ENCODE data around the gene MYMX.

MYMX gene

GRCh38 chr6:44219815-44220784, 3.4 kb downstream of the MYMX start:
- Histone ChIP-seq H4K8ac (ENCODE audit: low read depth, low read length) (no peak overlapping the region), H3K27me3 (ENCODE audit: control insufficient read depth in 3 of 3, insufficient read depth in 3 of 3, low read depth in 1 of 3, low read length in 3 of 3) (no peaks in the 10 kb centered on the region), H3K23ac (ENCODE audit: low read depth, low read length, poor library complexity) (no peak overlapping the region), H3K14ac (ENCODE audit: low read length) (no peak overlapping the region), H3K27ac (replicated peaks; ENCODE audit: low read length) (peak overlapping the region; percentile 90), H3K4me2 (ENCODE audit: insufficient read depth, low read length, poor library complexity, severe bottlenecking) (peak overlapping the region; percentile 47), H2BK120ac (ENCODE audit: low read depth, low read length) (no peak overlapping the region), H2BK15ac (ENCODE audit: low read length) (no peak overlapping the region), H3K79me1 (ENCODE audit: low read depth, low read length) (peaks cover 8% of the 10 kb centered on the region), H3K4me3 (ENCODE audit: low read length in 2 of 2) (peak overlapping the region; percentile 8 to 71), H2AFZ (ENCODE audit: low read length) (peak overlapping the region; percentile 99), H3K9me3 (replicated peaks in 1 of 2; ENCODE audit: control insufficient read depth in 2 of 2, insufficient read depth in 1 of 2, low read depth in 1 of 2, low read length in 2 of 2) (no peaks in the 10 kb centered on the region), H4K91ac (ENCODE audit: low read depth, low read length, poor library complexity) (no peak overlapping the region), H3K18ac (ENCODE audit: low read length) (no peak overlapping the region), H2AK5ac (ENCODE audit: low read depth, low read length) (no peak overlapping the region), H3K9ac (ENCODE audit: low read depth, low read length, poor library complexity) (no peak overlapping the region), H3K4me1 (ENCODE audit: control insufficient read depth in 2 of 2, insufficient read depth in 1 of 2, low read depth in 1 of 2, low read length in 2 of 2) (peaks cover 46 to 51% of the 10 kb centered on the region in 2 donors), H2BK5ac (ENCODE audit: low read length) (peak overlapping the region; percentile 91), H3K36me3 (replicated peaks in 1 of 2; ENCODE audit: control insufficient read depth in 2 of 2, insufficient read depth in 2 of 2, low read length in 2 of 2) (no peaks in the 10 kb centered on the region), H3K4ac (ENCODE audit: low read length) (no peak overlapping the region), H2BK12ac (ENCODE audit: low read length) (no peak overlapping the region)
- no CpG with 5 or more reads among the region's 28 CpGs for WGBS, 2 donors (ENCODE audit: extremely low coverage in 2 of 2, insufficient read length in 2 of 2, insufficient replicate concordance in 1 of 2)
- no peak for DNase-seq (ENCODE audit: low spot score)

DNA sequence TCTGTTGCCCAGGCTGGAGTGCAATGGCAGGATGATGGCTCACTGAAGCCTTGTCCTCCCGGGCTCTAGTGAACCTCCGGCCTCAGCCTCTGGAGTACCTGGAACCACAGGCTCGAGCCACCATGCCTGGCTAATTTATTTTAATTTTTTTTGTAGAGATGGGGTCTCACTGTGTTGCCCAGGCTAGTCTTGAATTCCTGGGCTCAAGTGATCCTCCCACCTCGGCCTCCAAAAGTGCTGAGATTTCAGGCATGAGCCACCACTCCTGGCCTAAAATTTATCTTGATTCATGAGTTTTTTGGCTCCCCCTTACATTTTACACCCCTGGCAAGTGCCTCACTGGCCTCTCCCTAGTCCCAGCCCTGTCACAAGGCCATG, 4.2 kb downstream of the MYMX start:
- peak overlapping the region; percentile 29 for H3K18ac ChIP-seq (ENCODE audit: low read length)
- H3K4me1 ChIP-seq (ENCODE audit: control insufficient read depth in 2 of 2, insufficient read depth in 1 of 2, low read depth in 1 of 2, low read length in 2 of 2) = peaks cover 50 to 55% of the 10 kb centered on the region in 2 donors
- no peak overlapping the region for H2AK5ac ChIP-seq (ENCODE audit: low read depth, low read length)
- peak overlapping the region; percentile 35 for H3K27ac ChIP-seq (replicated peaks; ENCODE audit: low read length)
- WGBS, 2 donors (ENCODE audit: extremely low coverage in 2 of 2, insufficient read length in 2 of 2, insufficient replicate concordance in 1 of 2) = no CpG with 5 or more reads among the region's 4 CpGs
- H2BK5ac ChIP-seq (ENCODE audit: low read length) = no peak overlapping the region
- no peak for DNase-seq (ENCODE audit: low spot score)
- no peak overlapping the region for H3K4me3 ChIP-seq (ENCODE audit: low read length in 2 of 2)
- H3K14ac ChIP-seq (ENCODE audit: low read length) = no peak overlapping the region
- H2BK120ac ChIP-seq (ENCODE audit: low read depth, low read length) = no peak overlapping the region
- H4K91ac ChIP-seq (ENCODE audit: low read depth, low read length, poor library complexity) = no peak overlapping the region
- H3K9ac ChIP-seq (ENCODE audit: low read depth, low read length, poor library complexity) = no peak overlapping the region
- peak overlapping the region; percentile 52 for H2BK15ac ChIP-seq (ENCODE audit: low read length)
- peaks cover 8% of the 10 kb centered on the region for H3K79me1 ChIP-seq (ENCODE audit: low read depth, low read length)
- H2AFZ ChIP-seq (ENCODE audit: low read length) = no peak overlapping the region
- H3K36me3 ChIP-seq (replicated peaks in 1 of 2; ENCODE audit: control insufficient read depth in 2 of 2, insufficient read depth in 2 of 2, low read length in 2 of 2) = no peaks in the 10 kb centered on the region
- no peak overlapping the region for H3K23ac ChIP-seq (ENCODE audit: low read depth, low read length, poor library complexity)
- H3K9me3 ChIP-seq (replicated peaks in 1 of 2; ENCODE audit: control insufficient read depth in 2 of 2, insufficient read depth in 1 of 2, low read depth in 1 of 2, low read length in 2 of 2) = no peaks in the 10 kb centered on the region
- no peak overlapping the region for H3K4ac ChIP-seq (ENCODE audit: low read length)
- peaks cover 0 to 2% (median 0%) of the 10 kb centered on the region in 3 experiments for H3K27me3 ChIP-seq (ENCODE audit: control insufficient read depth in 3 of 3, insufficient read depth in 3 of 3, low read depth in 1 of 3, low read length in 3 of 3)
- no peak overlapping the region for H4K8ac ChIP-seq (ENCODE audit: low read depth, low read length)
- no peak overlapping the region for H3K4me2 ChIP-seq (ENCODE audit: insufficient read depth, low read length, poor library complexity, severe bottlenecking)
- peak overlapping the region; percentile 78 for H2BK12ac ChIP-seq (ENCODE audit: low read length)

- no peak overlapping the region for H2BK120ac ChIP-seq (ENCODE audit: low read depth, low read length)
- H3K9ac ChIP-seq (ENCODE audit: low read depth, low read length, poor library complexity) = no peak overlapping the region
- peak overlapping the region; percentile 35 for H3K27ac ChIP-seq (replicated peaks; ENCODE audit: low read length)
- H3K36me3 ChIP-seq (replicated peaks in 1 of 2; ENCODE audit: control insufficient read depth in 2 of 2, insufficient read depth in 2 of 2, low read length in 2 of 2) = no peaks in the 10 kb centered on the region
- H3K27me3 ChIP-seq (ENCODE audit: control insufficient read depth in 3 of 3, insufficient read depth in 3 of 3, low read depth in 1 of 3, low read length in 3 of 3) = peaks cover 0 to 2% (median 0%) of the 10 kb centered on the region in 3 experiments
- H2AK5ac ChIP-seq (ENCODE audit: low read depth, low read length) = peak overlapping the region; percentile 88
- H3K9me3 ChIP-seq (replicated peaks in 1 of 2; ENCODE audit: control insufficient read depth in 2 of 2, insufficient read depth in 1 of 2, low read depth in 1 of 2, low read length in 2 of 2) = no peaks in the 10 kb centered on the region
- H2BK15ac ChIP-seq (ENCODE audit: low read length) = peak overlapping the region; percentile 71
- H2BK12ac ChIP-seq (ENCODE audit: low read length) = peak overlapping the region; percentile 78
- H2BK5ac ChIP-seq (ENCODE audit: low read length) = no peak overlapping the region
- no peak overlapping the region for H3K14ac ChIP-seq (ENCODE audit: low read length)
- H3K4me2 ChIP-seq (ENCODE audit: insufficient read depth, low read length, poor library complexity, severe bottlenecking) = no peak overlapping the region
- H3K4me3 ChIP-seq (ENCODE audit: low read length in 2 of 2) = no peak overlapping the region
- H4K91ac ChIP-seq (ENCODE audit: low read depth, low read length, poor library complexity) = no peak overlapping the region
- peaks cover 8% of the 10 kb centered on the region for H3K79me1 ChIP-seq (ENCODE audit: low read depth, low read length)
- no CpG with 5 or more reads among the region's 4 CpGs for WGBS, 2 donors (ENCODE audit: extremely low coverage in 2 of 2, insufficient read length in 2 of 2, insufficient replicate concordance in 1 of 2)
- no peak overlapping the region for H2AFZ ChIP-seq (ENCODE audit: low read length)
- peak overlapping the region; percentile 84 for H3K18ac ChIP-seq (ENCODE audit: low read length)
- H3K4ac ChIP-seq (ENCODE audit: low read length) = no peak overlapping the region
- H3K4me1 ChIP-seq (ENCODE audit: control insufficient read depth in 2 of 2, insufficient read depth in 1 of 2, low read depth in 1 of 2, low read length in 2 of 2) = peaks cover 55 to 61% of the 10 kb centered on the region in 2 donors
- no peak for DNase-seq (ENCODE audit: low spot score)
- H3K23ac ChIP-seq (ENCODE audit: low read depth, low read length, poor library complexity) = no peak overlapping the region
- H4K8ac ChIP-seq (ENCODE audit: low read depth, low read length) = no peak overlapping the region
Observed at GRCh38 chr6:44221291-44221960, 4.7 kb downstream of the MYMX start.

DNA sequence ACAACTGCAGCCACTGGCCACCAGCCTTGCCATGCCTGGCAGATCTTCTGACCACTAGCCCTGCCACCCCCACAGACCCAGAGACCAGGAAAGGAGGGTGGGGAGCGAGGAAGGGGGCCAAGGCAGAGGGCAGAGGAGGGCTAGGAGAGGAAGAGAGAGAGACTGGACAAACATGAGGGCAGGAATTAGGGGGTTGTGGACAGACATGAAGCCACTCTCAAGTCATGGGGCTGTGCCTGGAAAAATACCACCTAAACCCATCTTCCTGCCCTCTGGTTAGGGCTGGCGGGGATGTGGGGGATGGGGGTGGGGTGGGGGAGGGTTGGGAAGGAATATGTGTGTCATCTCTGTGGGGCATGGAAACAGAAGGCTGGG, 5.2 kb downstream of the MYMX start:
- no peak overlapping the region for H2AFZ ChIP-seq (ENCODE audit: low read length)
- H2BK120ac ChIP-seq (ENCODE audit: low read depth, low read length) = no peak overlapping the region
- peaks cover 0 to 2% (median 0%) of the 10 kb centered on the region in 3 experiments for H3K27me3 ChIP-seq (ENCODE audit: control insufficient read depth in 3 of 3, insufficient read depth in 3 of 3, low read depth in 1 of 3, low read length in 3 of 3)
- H3K4me3 ChIP-seq (ENCODE audit: low read length in 2 of 2) = no peak overlapping the region
- peak overlapping the region; percentile 71 for H2BK15ac ChIP-seq (ENCODE audit: low read length)
- no peak for DNase-seq (ENCODE audit: low spot score)
- no peak overlapping the region for H4K8ac ChIP-seq (ENCODE audit: low read depth, low read length)
- no peak overlapping the region for H2BK12ac ChIP-seq (ENCODE audit: low read length)
- H3K9ac ChIP-seq (ENCODE audit: low read depth, low read length, poor library complexity) = no peak overlapping the region
- peak overlapping the region; percentile 88 for H2AK5ac ChIP-seq (ENCODE audit: low read depth, low read length)
- WGBS, 2 donors (ENCODE audit: extremely low coverage in 2 of 2, insufficient read length in 2 of 2, insufficient replicate concordance in 1 of 2) = no CpG with 5 or more reads among the region's 2 CpGs
- no peaks in the 10 kb centered on the region for H3K36me3 ChIP-seq (replicated peaks in 1 of 2; ENCODE audit: control insufficient read depth in 2 of 2, insufficient read depth in 2 of 2, low read length in 2 of 2)
- peaks cover 8% of the 10 kb centered on the region for H3K79me1 ChIP-seq (ENCODE audit: low read depth, low read length)
- H3K27ac ChIP-seq (replicated peaks; ENCODE audit: low read length) = no peak overlapping the region
- peaks cover 56 to 61% of the 10 kb centered on the region in 2 donors for H3K4me1 ChIP-seq (ENCODE audit: control insufficient read depth in 2 of 2, insufficient read depth in 1 of 2, low read depth in 1 of 2, low read length in 2 of 2)
- no peak overlapping the region for H2BK5ac ChIP-seq (ENCODE audit: low read length)
- no peaks in the 10 kb centered on the region for H3K9me3 ChIP-seq (replicated peaks in 1 of 2; ENCODE audit: control insufficient read depth in 2 of 2, insufficient read depth in 1 of 2, low read depth in 1 of 2, low read length in 2 of 2)
- H4K91ac ChIP-seq (ENCODE audit: low read depth, low read length, poor library complexity) = no peak overlapping the region
- no peak overlapping the region for H3K14ac ChIP-seq (ENCODE audit: low read length)
- peak overlapping the region; percentile 84 for H3K18ac ChIP-seq (ENCODE audit: low read length)
- no peak overlapping the region for H3K4me2 ChIP-seq (ENCODE audit: insufficient read depth, low read length, poor library complexity, severe bottlenecking)
- H3K23ac ChIP-seq (ENCODE audit: low read depth, low read length, poor library complexity) = no peak overlapping the region
- no peak overlapping the region for H3K4ac ChIP-seq (ENCODE audit: low read length)

All from neuronal stem cell (in vitro differentiated cells).